Measurements from ENCODE around the gene KLHDC7B.

- TF ChIP-seq CTCF (IDR thresholded peaks at IDR 0.05) = no peak
- TF ChIP-seq POLR2A (IDR thresholded peaks at IDR 0.05) = no peak
Measured at GRCh38 chr22:50520826-50521453, 24.8 kb upstream of the KLHDC7B start.

Data from tibial nerve (tissue), 3 donors.